AML-193 (cell line): ENCODE measurements around the gene MAGI2.
"Not testable (repeated sequence)": the region's sequence is repeated elsewhere in the genome, so short reads cannot be mapped to it uniquely, and the experiment has no call there.

ENCODE experiments used
- DNase-seq, 2 experiments: peaks; one replicate each; lab custom pipeline; 2025; lab: John Stamatoyannopoulos, UW

MAGI2 gene

GRCh38 chr7:78284945-78285344 is 1168.5 kb downstream of the MAGI2 start:
- DNase-seq = no peak

GRCh38 chr7:78280276-78280675 is 1173.2 kb downstream of the MAGI2 start:
- no peak for DNase-seq

GRCh38 chr7:78279457-78279856 is 1174.0 kb downstream of the MAGI2 start:
- no peak for DNase-seq

GRCh38 chr7:78279032-78279431 is 1174.4 kb downstream of the MAGI2 start:
- DNase-seq = no peak

GRCh38 chr7:78267141-78267540 is 1186.3 kb downstream of the MAGI2 start:
- DNase-seq = no peak

GRCh38 chr7:78265486-78265885 is 1188.0 kb downstream of the MAGI2 start:
- no peak for DNase-seq

GRCh38 chr7:78265071-78265470 is 1188.4 kb downstream of the MAGI2 start:
- no peak for DNase-seq

GRCh38 chr7:78264105-78264504 is 1189.4 kb downstream of the MAGI2 start:
- no peak for DNase-seq

GRCh38 chr7:78261739-78262138 is 1191.7 kb downstream of the MAGI2 start:
- DNase-seq = no peak

GRCh38 chr7:78261302-78261701 is 1192.2 kb downstream of the MAGI2 start:
- no peak for DNase-seq

GRCh38 chr7:78260826-78261225 is 1192.6 kb downstream of the MAGI2 start:
- no peak for DNase-seq

GRCh38 chr7:78254726-78255055 is 1198.8 kb downstream of the MAGI2 start:
- DNase-seq = no peak

GRCh38 chr7:78253850-78254725 is 1199.4 kb downstream of the MAGI2 start:
- DNase-seq = no peak

GRCh38 chr7:78248867-78249266 is 1204.6 kb downstream of the MAGI2 start:
- no peak for DNase-seq

- DNase-seq = no peak
These were observed 1205.4 kb downstream of the MAGI2 start for GRCh38 chr7:78247910-78248689.

- not testable (repeated sequence) for DNase-seq
These were observed 1213.3 kb downstream of the MAGI2 start for GRCh38 chr7:78240179-78240578.

- DNase-seq = no peak
These were observed 1218.8 kb downstream of the MAGI2 start for GRCh38 chr7:78234634-78235033.

GRCh38 chr7:78232806-78233205 is 1220.7 kb downstream of the MAGI2 start:
- DNase-seq = no peak

GRCh38 chr7:78226059-78226719 is 1227.3 kb downstream of the MAGI2 start:
- DNase-seq = peak in 1 of 2 experiments; percentile 1

GRCh38 chr7:78225534-78225933 is 1227.9 kb downstream of the MAGI2 start:
- no peak for DNase-seq

GRCh38 chr7:78224923-78225322 is 1228.5 kb downstream of the MAGI2 start:
- DNase-seq = no peak

GRCh38 chr7:78223598-78223997 is 1229.9 kb downstream of the MAGI2 start:
- DNase-seq = no peak
